Superior temporal gyrus (tissue), 1 donor: ENCODE data around the gene CMPK1.
"Not testable (repeated sequence)": the region's sequence is repeated elsewhere in the genome, so short reads cannot be mapped to it uniquely, and the experiment has no call there.

Source experiments
- DNase-seq: peaks from one replicate; pipeline ENCODE4 v3.0.0-alpha.2; 2016; ENCODE audit errors: extremely low spot score

Gene CMPK1

DNA sequence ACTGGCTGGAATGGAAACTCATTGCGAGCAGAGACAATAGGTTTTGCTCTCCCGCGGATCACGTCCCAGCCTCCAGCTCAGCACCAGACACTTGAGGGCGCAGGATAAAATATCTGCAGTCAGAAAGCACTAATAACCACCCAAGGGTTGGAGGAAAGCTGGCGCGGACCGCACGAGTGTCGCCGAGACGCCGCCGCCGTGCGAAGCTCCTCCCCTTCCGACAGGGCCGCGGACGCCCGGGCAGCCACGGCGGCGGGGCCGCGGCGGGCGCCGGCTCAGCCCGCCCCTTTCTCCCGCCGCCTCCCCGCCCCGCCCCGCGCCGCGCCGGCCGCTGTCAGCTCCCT lies at the start of gene CMPK1:
CMPK1 (plus strand) TSS at position 213 of the 344 bp plus-strand sequence. CDS start 156 bp downstream, outside the sequence.
- peak; percentile 76 for DNase-seq

DNA sequence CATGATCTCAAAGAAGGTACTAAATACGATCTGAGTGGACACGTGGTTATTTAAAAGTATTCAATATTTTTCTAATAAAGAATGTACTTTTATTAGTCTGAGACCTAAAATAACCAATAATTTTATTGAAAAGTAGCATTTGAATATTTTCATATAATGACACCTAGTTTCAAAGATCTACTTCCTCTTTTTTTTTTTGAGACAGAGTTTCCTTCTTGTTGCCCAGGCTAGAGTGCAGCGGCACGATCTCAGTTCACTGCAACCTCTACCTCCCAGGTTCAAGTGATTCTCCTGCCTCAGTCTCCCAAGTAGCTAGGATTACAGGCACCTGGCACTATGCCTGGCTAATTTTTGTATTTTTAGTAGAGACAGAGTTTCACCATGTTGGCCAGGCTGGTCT lies 45.5 kb upstream of the CMPK1 start:
- not testable (repeated sequence) for DNase-seq

- not testable (repeated sequence) for DNase-seq
Measured at GRCh38 chr1:47294863-47295262, 38.7 kb upstream of the CMPK1 start.

DNA sequence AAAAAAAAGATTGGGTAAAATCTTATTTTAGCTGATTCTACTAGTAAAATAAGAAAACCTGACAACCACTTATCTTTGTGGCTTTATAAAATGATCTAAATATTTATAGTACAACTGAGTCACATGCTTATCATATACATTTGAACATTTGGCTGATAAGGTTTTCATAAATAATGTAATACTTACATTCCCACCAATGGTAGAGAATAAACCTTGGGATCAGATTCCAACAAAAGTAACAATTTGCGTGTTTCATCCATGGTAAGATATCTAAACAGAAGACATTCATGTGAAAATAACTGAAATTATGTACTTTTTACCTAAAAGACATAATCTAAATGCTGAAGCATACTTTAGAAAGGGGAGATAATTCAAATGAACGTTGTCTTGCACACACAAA lies 38.0 kb upstream of the CMPK1 start:
- no peak for DNase-seq

DNA sequence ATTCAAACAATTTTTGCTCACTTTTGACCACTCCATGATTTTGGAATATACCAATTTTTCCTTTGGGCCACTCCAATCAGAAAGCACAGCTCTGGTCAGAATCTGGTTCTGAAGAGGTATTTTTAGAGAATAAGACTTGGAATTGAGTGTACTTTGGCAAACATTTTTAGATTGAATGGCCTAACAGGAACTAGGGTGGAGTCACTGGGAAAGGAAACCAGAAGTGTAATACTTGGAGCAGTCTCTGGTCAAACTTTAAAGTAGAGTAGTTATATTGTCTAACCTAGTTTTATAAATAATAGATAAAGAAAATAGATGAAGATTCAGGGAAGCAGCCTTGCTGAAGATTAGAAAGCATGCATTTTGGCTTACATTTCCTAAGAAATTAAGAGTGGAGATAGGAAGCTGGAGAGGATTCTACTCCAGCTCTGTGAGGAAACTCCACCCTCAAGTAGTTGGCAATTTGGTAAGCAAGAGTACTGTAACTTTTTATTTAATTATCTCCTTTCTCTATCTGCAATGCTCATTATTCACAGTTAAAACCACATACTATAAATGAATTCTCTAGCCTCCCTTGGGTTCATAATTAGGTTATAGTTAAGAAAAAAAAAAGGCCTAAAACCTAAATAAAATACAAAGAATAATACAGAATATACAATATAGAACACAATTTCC lies 35.4 kb upstream of the CMPK1 start:
- no peak for DNase-seq

DNA sequence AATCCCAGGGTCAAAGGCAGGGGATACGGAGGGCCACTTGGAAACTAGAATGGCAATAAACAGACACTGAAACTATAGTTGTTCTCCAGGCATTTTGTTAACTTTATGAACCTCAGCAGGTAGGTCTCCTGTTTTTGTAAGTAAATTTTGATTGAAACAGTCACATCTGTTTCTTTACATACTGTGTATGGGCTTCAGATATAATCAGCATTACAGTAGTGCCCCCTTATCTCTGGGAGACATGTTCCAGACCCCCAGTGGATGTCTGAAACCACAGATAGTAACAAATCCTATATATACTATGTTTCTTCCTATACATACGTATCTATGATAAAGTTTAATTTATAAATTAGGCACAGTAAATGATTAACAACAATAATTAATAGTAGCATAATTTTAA lies 31.1 kb upstream of the CMPK1 start:
- DNase-seq, result no peak

DNA sequence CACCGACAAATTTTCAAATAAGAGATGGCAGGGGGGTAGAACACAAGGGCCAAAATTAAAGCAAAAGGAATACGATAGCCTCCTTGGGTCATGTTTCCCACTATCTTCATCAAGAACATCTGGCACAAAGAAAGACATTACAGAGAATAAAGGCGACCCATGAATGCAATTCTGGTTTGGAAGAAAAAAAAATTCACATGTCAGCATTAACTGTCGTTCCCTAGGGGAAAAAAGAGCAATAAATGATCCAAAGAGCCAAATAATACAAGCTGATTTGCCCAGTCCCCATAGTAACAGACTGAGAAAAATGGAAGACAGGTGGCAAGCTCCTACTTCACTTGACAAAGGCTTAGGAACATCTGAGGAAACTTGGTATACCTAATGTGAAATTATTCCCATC lies 24.2 kb upstream of the CMPK1 start:
- no peak for DNase-seq

GRCh38 chr1:47313915-47314664 lies 19.5 kb upstream of the CMPK1 start, which contains the start of gene STIL:
Gene STIL, minus strand, starts transcription at chr1:47314147. Its CDS starts 3,828 bp downstream, at chr1:47310319.
- DNase-seq, result peak; percentile 99

DNA sequence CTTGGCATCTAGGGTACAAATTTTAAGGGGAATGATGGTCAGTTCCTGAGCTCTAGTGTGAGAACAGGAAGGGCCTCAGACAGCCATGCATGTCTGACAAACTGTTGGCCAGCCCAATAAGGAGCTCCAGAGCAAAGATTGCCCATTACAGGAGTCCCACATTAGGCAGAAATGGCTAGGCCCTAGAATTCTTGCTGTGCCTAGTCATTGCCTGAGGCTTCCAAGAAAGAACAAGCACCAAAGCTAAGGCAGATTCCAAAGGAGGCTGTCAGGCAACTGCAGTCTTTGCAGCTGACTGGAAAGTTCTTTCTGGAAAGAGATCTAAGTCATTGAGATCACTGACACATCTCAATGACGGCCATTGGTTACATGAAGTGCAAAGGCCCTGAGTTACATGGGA lies 15.7 kb upstream of the CMPK1 start:
- no peak for DNase-seq

- not testable (repeated sequence) for DNase-seq
Measured at GRCh38 chr1:47319968-47320367, 13.6 kb upstream of the CMPK1 start.

GRCh38 chr1:47323599-47324031 lies 10.0 kb upstream of the CMPK1 start:
- no peak for DNase-seq

- no peak for DNase-seq
Measured at GRCh38 chr1:47324682-47325081, 8.9 kb upstream of the CMPK1 start.

DNA sequence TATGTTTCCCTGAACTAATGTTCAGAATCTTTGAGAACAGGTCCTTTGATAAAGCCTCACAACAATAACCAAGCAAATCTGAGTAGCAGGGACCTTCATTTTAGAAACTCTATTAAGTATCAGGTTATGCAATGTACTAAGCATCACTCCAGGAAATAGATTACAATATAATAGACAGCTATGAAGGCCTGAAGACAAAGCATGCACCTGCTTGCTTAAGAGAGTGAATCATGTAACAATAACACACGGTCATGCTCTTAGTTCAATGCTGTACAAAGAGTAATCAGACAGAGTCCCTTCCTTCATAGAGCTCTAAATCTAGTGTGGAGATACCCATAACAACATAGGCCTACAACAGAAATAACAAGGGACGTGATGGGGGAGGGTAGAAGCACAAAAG lies 8.1 kb upstream of the CMPK1 start:
- DNase-seq, result no peak

DNA sequence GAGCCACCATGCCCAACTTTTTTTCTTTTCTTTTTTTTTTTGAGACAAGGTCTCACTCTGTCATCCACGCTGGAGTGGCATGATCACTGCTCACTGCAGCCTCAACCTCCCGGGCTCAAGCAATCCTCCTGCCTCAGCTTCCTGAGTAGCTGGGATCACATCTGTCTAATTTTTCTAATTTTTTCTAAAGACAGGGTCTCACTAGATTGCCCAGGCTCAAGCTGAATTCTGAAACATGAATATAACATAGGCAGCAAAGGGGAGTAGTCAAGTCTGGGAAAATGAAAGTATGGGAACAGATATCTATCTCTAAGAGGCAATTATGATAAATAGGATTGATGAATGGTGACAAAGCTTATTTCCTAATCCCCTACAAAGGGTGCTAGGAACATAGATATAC lies 7.3 kb upstream of the CMPK1 start:
- DNase-seq, result no peak

DNA sequence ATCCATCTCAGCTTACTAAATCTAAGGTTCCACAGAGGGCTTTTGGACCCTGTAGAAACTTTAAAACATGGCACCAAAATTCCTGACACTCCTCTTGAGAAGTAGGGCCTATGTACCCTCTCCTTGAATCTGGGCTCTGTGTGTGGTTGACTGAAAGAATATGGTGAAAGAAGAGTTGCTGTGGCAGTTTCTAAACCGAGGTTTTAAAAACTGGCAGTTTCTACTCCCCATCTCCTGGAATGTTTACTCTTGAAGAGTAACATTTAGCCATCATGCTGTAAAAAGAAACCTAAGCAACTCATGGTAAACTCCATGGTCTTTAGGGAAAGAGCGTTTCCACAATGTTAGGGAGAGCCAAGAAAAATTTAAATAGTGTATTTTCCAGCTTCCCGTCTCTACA lies 4.6 kb upstream of the CMPK1 start:
- no peak for DNase-seq

- no peak for DNase-seq
Measured at GRCh38 chr1:47330212-47330611, 3.4 kb upstream of the CMPK1 start.

DNA sequence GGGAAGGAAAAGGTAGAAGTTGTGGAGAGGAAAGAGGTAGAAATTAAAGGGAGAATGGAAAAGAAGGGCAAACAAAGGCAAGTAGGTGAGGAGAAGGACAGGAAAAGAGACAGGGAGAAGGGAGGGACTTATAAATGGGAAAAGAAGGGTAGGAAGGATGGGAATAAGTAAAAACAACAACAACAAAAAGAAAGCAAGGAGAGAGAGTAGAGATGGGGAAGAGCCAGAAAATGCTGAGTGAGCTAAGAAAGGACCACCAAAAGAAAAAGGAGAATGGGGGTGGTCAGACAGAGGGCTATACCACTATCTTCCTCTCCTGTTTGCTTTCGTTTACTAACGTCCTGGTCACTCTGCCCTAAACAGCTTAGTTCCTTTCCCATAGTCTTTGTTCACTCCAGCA lies 1.7 kb upstream of the CMPK1 start:
- DNase-seq, result no peak

- no peak for DNase-seq
Measured at GRCh38 chr1:47332779-47333577, 612 bp upstream of the CMPK1 start.

DNA sequence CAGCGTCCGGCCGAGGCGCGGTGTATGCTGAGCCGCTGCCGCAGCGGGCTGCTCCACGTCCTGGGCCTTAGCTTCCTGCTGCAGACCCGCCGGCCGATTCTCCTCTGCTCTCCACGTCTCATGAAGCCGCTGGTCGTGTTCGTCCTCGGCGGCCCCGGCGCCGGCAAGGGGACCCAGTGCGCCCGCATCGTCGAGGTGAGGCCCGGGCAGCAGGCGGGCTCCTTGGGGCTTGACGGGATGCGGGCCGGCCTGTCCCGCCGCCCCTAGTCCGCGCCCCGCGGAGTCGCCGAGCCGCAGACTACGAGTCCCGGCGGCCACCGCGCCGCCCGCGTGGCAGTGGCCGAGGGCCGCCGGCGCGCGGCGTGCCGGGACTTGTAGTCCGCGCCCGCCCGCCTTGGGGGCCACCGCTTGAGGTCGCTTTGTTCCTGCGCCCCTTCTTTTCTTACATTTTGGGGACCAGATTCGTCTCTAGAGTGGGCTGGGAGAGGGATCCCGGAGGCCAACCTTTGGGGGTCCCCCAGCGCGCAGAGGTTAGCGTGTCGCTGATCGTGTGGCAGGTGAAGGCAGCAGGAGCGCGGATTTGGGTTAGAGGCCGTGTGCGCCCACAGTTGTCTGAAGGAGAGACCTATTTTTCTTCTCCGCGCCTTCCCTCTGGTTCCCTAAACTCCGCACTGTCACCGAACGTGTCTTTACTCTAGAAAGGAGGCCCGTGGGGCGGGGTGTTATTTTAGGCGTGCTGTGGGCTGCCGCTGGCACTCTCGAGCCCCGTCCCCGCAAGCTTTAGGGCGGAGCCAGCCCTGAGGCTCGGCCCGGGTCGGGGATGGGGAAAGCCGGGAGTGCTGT lies 553 bp downstream of the CMPK1 start:
- peak; percentile 84 for DNase-seq

DNA sequence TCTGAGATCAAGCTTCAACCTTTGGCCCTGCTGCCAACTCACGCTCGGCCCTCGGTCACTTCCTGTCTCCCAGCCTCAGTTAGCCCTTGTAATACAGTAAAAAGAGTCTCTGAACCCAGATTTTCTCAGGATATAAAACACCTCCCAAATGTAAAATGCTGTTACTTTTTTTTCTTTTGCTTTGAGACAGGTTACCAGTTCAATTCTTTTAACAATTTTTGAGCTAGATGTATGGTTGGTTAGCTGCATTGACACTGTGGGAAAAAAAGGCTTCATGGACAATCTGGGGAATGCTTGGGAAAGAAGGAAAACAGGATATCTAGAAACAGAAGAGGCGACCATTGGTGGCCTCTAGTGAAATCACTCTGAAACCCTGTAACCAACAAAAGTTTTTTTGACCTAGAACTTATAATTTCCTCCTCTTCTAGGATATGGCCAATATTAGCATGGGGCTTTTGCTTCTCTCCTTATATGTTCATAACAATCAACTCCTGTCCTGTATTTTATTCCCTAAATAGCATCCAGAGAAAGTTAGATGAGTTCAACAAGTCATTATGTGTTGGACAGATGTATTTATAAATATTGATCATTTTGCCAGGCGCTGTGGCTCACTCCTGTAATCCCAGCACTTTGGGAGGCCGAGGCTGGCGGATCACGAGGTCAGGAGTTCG lies 1.3 kb downstream of the CMPK1 start:
- DNase-seq, result no peak

- no peak for DNase-seq
Measured at GRCh38 chr1:47337350-47337749, 3.8 kb downstream of the CMPK1 start.
